ENCODE results near the gene GPC3. TPM values are rescaled to one million over a fixed set of nuclear protein-coding genes. Genes with fewer than 3 reads are reported as not detected.

GPC3 gene
- total RNA-seq, 1 donor from 2014 or later: 628 TPM

DNA sequence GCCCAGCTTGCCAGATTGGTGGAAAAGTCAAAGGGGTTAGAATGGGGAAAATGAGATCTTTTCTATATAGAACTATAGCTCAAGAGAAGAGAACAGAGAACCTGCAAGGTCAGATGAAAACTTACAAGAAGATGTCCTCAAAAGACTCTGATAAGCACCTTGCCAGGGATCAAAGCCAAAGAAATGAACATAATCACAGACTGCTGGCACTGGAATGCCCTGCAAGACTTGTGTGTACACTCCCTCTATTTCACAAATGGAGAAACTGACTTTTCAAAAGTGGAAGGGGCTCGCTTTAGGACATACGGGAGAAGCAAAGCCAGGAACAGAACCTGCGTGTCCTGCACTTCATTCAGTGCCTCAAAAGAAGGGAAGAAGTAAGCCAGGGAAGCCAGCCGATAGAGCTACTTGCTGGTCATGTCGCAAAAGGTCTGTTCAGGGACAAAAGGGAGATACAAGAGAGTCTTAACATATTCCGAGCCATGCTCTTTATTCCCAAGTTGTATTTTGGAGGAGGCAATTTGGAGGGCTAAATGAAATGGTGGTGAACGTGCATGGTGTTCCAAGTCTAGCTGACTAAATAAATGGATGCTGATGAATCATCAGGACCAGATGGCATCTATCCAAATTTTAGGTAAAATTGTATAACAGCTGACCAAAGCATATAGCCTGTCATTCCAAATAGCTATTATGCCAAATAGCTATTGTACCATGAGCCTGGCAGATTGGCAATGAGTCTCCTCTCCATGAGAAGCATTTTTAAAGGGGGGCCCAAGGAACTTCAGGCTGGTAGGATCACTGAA lies 394.5 kb downstream of the GPC3 start:
- peaks cover 5% of the 10 kb centered on the region for H3K9me3 Mint-ChIP-seq
- H3K4me1 Mint-ChIP-seq (ENCODE audit: unreplicated experiment): peaks cover 13% of the 10 kb centered on the region
- peaks cover 36% of the 10 kb centered on the region for H3K36me3 Mint-ChIP-seq
- H3K27me3 Mint-ChIP-seq: no peaks in the 10 kb centered on the region
- no peak overlapping the region for H3K27ac Mint-ChIP-seq
- TF ChIP-seq, protein P1, sequence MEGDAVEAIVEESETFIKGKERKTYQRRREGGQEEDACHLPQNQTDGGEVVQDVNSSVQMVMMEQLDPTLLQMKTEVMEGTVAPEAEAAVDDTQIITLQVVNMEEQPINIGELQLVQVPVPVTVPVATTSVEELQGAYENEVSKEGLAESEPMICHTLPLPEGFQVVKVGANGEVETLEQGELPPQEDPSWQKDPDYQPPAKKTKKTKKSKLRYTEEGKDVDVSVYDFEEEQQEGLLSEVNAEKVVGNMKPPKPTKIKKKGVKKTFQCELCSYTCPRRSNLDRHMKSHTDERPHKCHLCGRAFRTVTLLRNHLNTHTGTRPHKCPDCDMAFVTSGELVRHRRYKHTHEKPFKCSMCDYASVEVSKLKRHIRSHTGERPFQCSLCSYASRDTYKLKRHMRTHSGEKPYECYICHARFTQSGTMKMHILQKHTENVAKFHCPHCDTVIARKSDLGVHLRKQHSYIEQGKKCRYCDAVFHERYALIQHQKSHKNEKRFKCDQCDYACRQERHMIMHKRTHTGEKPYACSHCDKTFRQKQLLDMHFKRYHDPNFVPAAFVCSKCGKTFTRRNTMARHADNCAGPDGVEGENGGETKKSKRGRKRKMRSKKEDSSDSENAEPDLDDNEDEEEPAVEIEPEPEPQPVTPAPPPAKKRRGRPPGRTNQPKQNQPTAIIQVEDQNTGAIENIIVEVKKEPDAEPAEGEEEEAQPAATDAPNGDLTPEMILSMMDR (conservative IDR thresholded peaks at IDR 0.05): no peak
- H3K4me3 Mint-ChIP-seq: no peak overlapping the region
- no peak for DNase-seq (ENCODE audit: extremely low spot score, unreplicated experiment)

DNA sequence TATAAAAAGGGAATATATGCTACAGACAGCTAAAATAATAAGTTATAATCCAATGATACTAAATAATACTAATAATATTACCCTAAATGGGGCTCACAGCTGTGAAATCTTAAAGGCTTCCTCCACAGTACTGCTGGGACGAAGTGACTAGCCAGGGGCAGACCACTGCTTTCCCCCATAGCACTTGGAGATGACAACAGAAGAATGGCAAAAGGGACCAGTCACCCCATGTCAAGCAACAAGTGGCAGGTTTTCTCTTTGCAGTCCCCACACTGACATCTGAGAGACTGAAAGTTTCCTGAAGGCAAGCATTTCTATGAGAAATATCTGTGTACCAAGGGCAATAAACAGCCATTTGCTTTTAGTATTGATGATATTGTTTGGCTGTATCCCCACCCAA lies 396.6 kb downstream of the GPC3 start:
- Mint-ChIP-seq H3K27me3 (no peaks in the 10 kb centered on the region), H3K27ac (no peak overlapping the region), H3K36me3 (peaks cover 25% of the 10 kb centered on the region), H3K9me3 (peaks cover 5% of the 10 kb centered on the region), H3K4me1 (ENCODE audit: unreplicated experiment) (peaks cover 20% of the 10 kb centered on the region), H3K4me3 (no peak overlapping the region)
- no peak for DNase-seq (ENCODE audit: extremely low spot score, unreplicated experiment)
- TF ChIP-seq, protein P1 (conservative IDR thresholded peaks at IDR 0.05): no peak

DNA sequence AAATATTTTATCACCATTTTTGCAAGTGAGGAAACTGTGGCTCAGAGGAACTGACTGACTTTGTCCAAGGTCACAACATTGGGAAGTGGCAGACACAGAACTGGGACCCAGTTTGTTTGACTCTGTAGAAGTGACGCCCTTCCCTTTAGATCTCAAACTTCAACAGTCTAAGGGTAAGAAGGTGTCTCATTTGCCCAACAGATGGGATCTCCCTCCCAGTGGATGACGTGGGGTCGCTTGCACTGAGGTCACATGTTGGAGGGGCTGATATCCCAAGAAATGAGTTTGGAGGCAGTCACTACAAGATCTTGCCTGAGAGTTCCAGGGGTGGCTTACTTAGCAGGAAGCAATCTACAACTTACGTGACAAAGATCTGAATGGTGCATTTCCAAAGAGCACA lies 397.6 kb downstream of the GPC3 start:
- Mint-ChIP-seq H3K27me3 (no peaks in the 10 kb centered on the region), H3K36me3 (peaks cover 22% of the 10 kb centered on the region), H3K4me3 (no peak overlapping the region), H3K4me1 (ENCODE audit: unreplicated experiment) (peaks cover 21% of the 10 kb centered on the region), H3K27ac (no peak overlapping the region), H3K9me3 (peaks cover 5% of the 10 kb centered on the region)
- no peak for DNase-seq (ENCODE audit: extremely low spot score, unreplicated experiment)
- TF ChIP-seq, protein P1 (conservative IDR thresholded peaks at IDR 0.05): no peak

DNA sequence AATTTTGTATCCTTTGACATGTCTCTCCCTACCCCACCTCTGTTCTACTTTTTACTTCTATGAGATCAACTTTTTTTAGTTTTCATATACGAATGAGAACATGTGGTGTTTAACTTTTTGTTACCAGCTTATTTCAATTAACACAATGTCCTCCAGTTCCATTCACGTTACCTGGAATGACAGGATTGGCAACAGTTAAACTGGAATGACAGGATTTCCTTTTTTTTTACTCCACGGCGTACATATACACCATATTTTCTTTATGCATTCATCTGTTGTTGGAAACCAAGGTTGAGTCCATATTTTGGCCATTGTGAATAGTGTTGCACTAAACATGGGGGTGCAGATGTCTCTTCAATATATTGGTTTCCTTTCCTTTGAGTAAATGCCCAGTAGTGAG lies 398.3 kb downstream of the GPC3 start:
- Mint-ChIP-seq H3K9me3 (peaks cover 5% of the 10 kb centered on the region), H3K4me3 (no peak overlapping the region), H3K27me3 (no peaks in the 10 kb centered on the region), H3K36me3 (peaks cover 23% of the 10 kb centered on the region), H3K4me1 (ENCODE audit: unreplicated experiment) (peaks cover 27% of the 10 kb centered on the region), H3K27ac (peak overlapping the region; percentile 73)
- no peak for DNase-seq (ENCODE audit: extremely low spot score, unreplicated experiment)
- TF ChIP-seq, protein P1 (conservative IDR thresholded peaks at IDR 0.05): no peak

DNA sequence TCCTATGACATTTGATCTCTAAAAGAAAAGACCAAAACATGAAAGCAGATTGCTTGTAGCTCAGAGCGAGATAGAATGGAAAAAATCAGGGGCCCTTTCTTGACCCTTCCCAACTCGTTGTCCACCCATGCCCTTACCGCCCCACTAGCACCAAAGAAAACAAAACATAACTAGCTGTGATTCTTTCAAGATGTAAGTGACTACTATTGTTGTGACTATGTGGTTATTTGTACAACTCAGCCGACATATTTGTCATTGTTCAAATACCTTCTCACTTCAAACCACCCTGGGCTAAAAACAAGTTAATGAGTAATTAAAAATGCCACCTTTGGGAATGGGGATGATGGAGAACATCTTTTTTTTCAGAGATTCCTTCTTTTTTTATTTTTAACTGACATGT lies 399.0 kb downstream of the GPC3 start:
- peaks cover 27% of the 10 kb centered on the region for H3K4me1 Mint-ChIP-seq (ENCODE audit: unreplicated experiment)
- peaks cover 23% of the 10 kb centered on the region for H3K36me3 Mint-ChIP-seq
- H3K27me3 Mint-ChIP-seq: no peaks in the 10 kb centered on the region
- H3K4me3 Mint-ChIP-seq: no peak overlapping the region
- no peak for DNase-seq (ENCODE audit: extremely low spot score, unreplicated experiment)
- H3K27ac Mint-ChIP-seq: no peak overlapping the region
- TF ChIP-seq, protein P1 (conservative IDR thresholded peaks at IDR 0.05): no peak
- peaks cover 5% of the 10 kb centered on the region for H3K9me3 Mint-ChIP-seq

Data from type B pancreatic cell (in vitro differentiated cells).